ENCODE data around the gene NGLY1. TPM values are rescaled to one million over a fixed set of nuclear protein-coding genes. Genes with fewer than 3 reads are reported as not detected.

Gene NGLY1
- total and polyA plus RNA-seq, 2 of the 8 experiments (the other 6 are each of a cell fraction or from before 2014, with no cell fraction given), result 3.1 to 24.8 TPM

GRCh38 chr3:25674670-25675069 is 108.6 kb downstream of the NGLY1 start (continued):
- TF ChIP-seq CHD1 (IDR thresholded peaks at IDR 0.05; ENCODE audit: low read depth, low read length) (no peak), ATF3 (IDR thresholded peaks at IDR 0.05; ENCODE audit: insufficient read depth, low read depth, low read length) (no peak)
